Embryonic facial prominence (tissue), 1 donor: Measurements from ENCODE around the gene GPR137B.
"Not testable (repeated sequence)": the region's sequence is repeated elsewhere in the genome, so short reads cannot be mapped to it uniquely, and the experiment has no call there.

Experiments
- DNase-seq: peaks from one replicate; pipeline ENCODE4 v3.0.0-alpha.2; 2016; ENCODE audit errors: extremely low spot score

GPR137B gene

DNA sequence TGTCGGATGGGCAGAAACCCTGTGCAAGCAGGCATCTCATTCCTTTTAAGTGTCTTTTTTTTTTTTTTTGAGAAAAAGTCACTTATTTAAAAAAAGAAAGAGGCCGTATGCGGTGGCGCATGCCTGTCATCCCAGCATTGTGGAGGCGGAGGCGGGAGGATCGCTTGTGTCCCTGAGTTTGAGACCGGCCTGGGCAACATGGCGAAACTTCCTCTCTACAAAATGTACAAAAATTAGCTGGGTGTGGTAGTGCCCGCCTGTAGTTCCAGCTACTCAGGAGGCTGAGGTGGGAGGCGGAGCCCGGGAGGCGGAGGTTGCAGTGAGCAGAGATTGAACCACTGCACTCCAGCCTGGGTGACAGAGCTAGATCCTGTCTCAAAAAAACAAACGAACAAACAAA, 1.7 kb downstream of the GPR137B start:
- DNase-seq, result no peak

GRCh38 chr1:236144446-236145150, 2.3 kb downstream of the GPR137B start:
- no peak for DNase-seq

DNA sequence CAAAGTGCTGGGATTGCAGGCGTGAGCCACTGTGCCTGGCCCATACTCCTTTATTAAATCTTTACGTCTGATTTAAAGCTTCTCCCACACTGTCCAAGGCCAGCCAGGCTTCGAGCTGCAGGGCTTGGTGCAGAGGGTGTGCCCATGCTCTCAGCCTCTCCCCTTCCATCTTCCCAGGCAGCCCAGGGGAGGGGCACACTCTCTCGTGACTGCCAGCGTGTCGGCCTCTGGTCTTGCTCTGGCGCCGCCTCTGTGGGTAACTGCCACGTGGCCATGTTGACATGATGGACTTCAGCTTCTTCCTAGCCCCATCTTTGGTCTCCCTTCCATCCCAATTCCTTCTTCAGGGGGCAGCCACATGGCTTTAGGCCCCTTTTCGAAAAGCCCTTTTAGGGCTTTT, 4.7 kb downstream of the GPR137B start:
- no peak for DNase-seq

- no peak for DNase-seq
These were observed 5.5 kb downstream of the GPR137B start for GRCh38 chr1:236147521-236148469.

DNA sequence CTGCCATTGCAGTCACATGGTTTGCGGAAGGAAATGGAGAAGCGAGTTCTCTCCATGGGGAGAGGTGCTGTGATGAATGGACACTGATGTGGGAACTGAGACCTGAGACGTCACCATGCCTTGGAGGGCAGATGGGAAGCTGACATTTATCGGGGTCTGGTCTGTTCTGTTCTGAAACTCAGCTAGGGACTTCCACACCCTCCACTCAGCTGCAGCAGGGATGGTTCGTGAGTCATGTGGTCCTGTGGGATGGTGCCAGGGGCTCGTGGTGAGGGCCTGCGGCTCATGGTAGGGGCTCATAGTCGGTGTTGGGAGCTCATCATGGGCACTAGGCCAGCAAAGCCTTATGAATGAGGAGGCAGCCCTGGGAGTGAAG, 6.1 kb downstream of the GPR137B start:
- DNase-seq, result no peak

GRCh38 chr1:236149003-236149595, 6.8 kb downstream of the GPR137B start:
- no peak for DNase-seq

DNA sequence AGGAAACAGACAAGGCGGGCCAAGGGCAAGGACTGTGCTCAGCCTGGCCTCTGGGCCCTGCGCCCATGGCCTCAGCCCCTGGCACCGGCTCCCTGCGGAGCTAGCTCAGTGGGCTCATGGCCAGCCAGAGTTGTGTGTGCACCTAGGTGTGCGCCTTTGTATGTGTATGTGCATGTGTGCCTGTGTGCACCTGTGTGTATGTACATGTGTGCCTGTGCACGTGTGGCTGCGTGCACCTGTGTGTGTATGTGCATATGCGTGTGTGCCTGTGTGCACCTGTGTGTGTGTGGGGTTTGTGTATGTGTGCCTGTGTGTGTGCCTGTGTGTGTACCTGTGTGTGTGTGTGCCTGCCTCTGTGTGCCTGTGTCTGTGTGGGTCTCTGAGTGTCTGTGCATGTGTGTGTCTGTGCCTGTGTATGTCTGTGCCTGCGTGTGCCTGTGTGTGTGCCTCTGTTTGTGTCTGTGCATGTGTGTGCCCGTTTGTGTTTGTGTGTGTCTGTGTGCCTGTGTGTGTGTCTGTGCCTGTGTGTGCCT, 7.4 kb downstream of the GPR137B start:
- no peak for DNase-seq

DNA sequence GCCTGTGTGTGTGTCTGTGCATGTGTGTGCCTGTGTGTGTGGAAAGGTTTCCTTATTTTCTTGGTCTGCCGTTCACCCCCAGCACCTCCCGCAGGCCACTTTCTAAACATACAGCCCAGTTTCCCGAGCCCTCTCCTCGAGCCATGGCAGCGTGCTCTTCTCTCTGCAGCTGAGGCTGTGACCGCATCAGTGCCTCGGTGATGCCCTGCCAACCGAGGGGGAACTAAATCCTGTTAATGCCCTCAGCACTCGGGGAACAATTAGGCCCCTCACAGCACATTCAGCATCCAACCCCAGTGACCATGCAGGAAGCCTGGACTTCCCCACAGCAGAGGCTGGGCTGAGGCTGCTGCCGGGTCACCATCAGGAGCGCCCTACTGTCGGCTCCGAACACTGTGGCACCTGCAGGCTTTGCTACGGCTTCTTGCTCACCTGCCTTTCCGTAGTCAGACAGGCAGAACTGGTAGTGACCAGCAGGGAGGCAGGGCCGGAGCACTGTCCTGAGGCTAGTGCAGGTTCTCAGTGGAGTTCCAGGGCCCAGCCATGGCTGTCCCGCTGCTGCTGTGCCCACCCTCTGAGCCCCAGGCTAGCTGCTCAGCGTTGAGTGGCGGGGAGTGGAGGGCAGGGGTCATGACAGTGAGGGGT, 8.1 kb downstream of the GPR137B start:
- no peak for DNase-seq

GRCh38 chr1:236150986-236151385, 8.6 kb downstream of the GPR137B start:
- DNase-seq, result no peak

DNA sequence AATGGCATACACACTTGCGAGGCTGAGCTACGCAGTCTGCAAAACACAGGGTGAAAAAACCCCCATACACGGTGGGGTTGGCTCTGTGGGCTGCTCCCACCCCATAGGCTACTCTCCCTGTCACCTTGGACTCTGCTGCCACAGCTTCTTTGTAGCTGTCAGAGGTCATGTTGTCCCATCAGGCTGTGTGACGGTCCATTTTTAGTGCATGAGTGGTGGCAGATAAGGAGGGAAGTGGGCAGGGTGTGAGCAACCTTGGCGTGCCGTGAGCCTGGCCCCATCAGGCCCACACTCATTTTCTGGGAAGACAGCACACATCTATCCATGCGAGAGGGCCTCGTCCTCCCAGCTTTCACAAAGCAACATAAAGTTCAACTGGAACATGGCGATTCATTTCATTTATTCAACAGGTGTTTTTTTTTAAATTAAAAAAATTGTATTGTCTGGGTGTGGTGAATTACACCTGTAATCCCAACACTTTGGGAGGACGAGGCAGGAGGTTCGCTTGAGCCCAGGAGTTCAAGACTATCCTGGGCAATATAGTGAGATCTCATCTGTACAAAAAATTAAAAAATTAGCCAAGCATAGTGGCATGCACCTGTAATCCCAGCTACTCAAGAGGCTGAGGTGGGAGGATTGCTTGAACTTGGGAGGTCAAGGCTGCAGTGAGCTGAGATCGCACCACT, 9.5 kb downstream of the GPR137B start:
- DNase-seq, result no peak

GRCh38 chr1:236154126-236154525, 11.8 kb downstream of the GPR137B start:
- DNase-seq, result no peak

DNA sequence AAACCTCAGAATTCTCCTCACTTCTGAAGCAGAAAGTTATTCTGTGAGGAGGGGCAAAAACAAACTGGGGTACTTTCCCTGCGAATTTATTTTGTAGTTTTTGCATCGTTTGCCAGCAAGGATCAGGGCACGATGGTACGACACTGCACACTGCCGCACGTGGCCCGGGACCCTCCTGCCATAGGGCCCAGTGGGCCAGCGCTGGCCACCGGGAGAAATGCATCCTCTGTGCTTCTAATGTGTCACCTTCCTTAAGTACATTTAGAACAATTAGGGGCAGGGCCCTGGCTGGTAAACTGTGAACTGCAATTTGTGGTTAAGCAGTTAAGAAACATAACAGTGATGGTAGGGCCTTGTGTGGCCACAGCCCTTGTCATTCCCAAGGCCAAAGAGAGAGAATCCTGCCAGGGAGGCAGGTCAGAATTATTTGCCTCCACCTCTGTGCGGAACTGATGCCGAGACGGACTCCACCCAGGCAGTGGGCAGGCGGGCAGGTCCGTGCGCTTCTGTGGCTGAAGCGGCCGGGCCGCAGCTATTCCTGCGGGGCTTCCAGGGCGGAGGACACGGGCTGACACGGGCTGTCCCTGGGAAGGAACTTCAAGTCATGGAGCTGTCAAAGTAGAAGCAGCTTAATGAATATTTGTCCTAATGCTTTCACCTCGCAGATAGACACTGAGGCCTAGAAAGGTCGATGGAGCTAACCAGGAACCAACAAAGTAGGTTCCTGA, 12.5 kb downstream of the GPR137B start:
- no peak for DNase-seq

DNA sequence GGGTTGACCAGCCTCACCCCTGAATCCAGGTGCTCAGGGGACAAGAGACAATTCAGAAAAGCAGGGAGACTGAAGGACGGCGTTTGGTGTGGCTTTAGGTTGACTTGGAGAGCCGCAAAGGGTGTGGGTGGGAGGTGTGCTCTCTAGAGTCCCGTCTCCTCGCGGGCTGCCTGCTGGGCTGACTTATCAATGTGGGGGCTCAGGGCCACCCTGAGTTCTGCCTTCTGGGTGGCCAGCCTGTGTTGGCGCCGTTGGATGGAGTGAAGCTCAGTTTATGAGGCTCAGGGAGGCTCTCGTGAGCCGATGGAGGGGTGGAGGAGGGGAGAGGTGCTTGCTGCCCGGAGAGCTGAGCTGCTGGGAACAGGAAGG, 13.0 kb downstream of the GPR137B start:
- DNase-seq, result no peak

GRCh38 chr1:236155841-236156503, 13.6 kb downstream of the GPR137B start:
- no peak for DNase-seq

DNA sequence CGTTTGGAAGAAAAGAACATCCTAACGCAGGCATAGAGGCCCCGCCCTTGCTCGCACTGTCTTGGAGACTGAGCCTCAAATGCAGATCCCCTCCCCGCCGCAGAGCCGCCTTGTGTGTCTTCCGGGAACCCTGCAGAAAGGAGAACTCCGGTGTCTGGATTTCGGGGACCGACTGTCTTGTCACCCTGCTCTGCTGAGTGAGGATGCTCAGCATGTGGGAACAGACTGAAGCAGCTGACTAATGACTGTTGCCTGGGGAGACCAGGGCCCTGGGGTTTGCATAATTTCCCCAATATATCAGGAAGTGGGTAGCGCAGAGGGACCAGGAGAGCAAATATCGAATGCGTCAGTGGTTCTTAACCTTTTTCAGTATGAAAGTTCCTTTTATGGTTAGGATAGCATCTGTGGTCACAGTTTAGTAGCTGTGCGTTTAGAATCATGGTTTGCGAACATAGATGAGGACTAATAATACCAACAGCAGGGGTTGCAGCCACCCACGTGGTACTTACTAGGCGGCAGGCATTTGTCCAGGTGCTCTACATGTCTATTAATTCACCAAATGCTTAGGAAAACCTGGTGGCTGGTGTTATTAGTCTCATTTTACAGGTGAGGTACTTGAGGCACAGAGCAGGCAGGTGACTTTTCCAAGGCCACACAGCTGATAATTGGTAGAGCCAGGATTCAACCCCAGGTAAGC, 14.3 kb downstream of the GPR137B start:
- no peak for DNase-seq

DNA sequence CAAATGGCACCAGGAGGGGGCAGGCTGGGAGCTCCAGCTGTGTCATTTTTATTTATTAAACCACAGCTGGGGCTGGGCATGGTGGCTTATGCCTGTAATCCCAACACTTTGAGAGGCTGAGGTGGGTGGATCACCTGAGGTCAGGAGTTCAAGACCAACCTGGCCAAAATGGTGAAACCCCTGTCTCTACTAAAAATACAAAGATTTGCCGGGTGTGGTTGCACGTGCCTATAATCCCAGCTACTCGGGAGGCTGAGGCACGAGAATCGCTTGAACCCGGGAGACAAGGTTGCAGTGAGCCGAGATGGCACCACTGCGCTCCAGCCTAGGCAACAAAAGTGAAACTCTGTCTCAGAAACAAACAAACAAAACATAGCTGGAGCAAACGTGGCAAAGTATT, 15.7 kb downstream of the GPR137B start:
- not testable (repeated sequence) for DNase-seq

- DNase-seq, result no peak
These were observed 16.4 kb downstream of the GPR137B start for GRCh38 chr1:236158719-236159118.

DNA sequence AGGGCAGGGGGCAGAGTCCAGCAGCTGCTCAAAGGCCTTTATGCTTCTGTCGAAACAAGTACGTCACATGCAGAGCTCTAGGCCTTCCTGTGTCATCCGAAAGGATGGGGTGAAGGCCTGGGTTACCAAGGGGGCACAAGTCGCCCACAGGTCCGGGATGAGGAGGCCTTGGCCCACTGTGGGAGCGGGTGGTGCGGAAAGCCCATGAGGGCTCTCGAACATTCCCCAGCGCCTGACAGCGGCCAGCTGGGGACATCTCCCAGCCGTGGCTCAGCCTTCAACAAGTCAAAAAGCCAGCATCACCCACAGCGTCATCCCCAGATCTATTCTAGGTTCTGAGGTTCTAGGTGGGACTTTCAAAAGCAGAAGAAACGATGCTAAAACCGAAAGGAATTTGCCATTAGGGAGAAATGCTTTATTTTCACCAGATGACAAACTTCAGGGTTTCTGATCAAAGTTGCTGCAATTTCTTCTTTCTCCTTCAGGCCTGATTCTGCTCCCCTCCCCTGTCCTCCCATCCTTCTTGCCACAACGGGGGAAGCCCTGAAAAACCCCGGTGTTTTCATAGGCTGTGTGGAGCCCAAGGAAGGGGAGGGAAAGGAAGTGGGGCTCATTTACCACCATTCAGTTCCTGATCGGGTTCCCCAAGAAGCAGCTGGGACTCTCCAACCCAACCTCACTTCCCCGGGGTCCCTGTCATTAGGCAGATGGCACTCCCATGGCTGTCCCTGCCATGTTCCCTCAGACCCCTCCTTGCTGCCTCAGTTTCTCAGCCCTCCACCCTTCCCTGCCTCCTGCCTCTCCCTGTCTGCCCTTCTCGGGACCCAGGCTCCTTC, 17.6 kb downstream of the GPR137B start:
- DNase-seq, result no peak
